HG02870 (cell line): ENCODE measurements around the gene UFL1.

Experiments
- ATAC-seq: cut with Tn5 transposase; IDR thresholded peaks from one replicate; pipeline ENCODE4 v1.9.1; 2021; ENCODE audit warnings: mild to moderate bottlenecking, moderate library complexity; ENCODE audit not compliant: unreplicated experiment

The UFL1 gene

GRCh38 chr6:96570053-96570452 lies 48.4 kb downstream of the UFL1 start:
- ATAC-seq = no peak

GRCh38 chr6:96571551-96571950 lies 49.9 kb downstream of the UFL1 start:
- no peak for ATAC-seq

GRCh38 chr6:96575359-96575758 lies 53.8 kb downstream of the UFL1 start:
- no peak for ATAC-seq

GRCh38 chr6:96576221-96576620 lies 54.6 kb downstream of the UFL1 start:
- ATAC-seq = no peak

GRCh38 chr6:96582021-96582420 lies 60.4 kb downstream of the UFL1 start:
- no peak for ATAC-seq

- ATAC-seq = no peak
These were observed 60.8 kb downstream of the UFL1 start for GRCh38 chr6:96582436-96582835.

GRCh38 chr6:96604420-96604819 lies 82.8 kb downstream of the UFL1 start:
- no peak for ATAC-seq
